HepG2 (cell line): Measurements from ENCODE around the gene SCGB3A1. TPM values are rescaled to one million over a fixed set of nuclear protein-coding genes. Genes with fewer than 3 reads are reported as not detected.

Experiments used
- ATAC-seq: fragments of 200-7000 bp; cut with Tn5 transposase; 3 replicates; pipeline ENCODE4 v1.9.1; 2020; ENCODE audit warnings: mild to moderate bottlenecking, moderate library complexity
- BruUV-seq: library from RNA; stranded (reverse); fragments of 400-500 nt; replicated peaks from 2 replicates; lab custom pipeline; 2021; lab: Mats Ljungman, UMichigan
- CTCF ChIA-PET: fragments of 300-600 bp; formaldehyde crosslinking; extraction: SDS; loops from one replicate; lab custom pipeline; 2021; ENCODE audit warnings: low total read pairs, inconsistent platforms, low intra/inter-chr PET ratio; lab: Yijun Ruan, JAX
- POLR2A ChIA-PET: fragments of 350-600 bp; sonication (Branson Sonifier 250); formaldehyde crosslinking; loops from one replicate; lab custom pipeline; 2020; ENCODE audit warnings: antibody characterized with exemption, inconsistent platforms; lab: Yijun Ruan, JAX
- DNase-seq: peaks from one replicate; pipeline ENCODE4 v3.0.0-alpha.2; 2015; ENCODE audit warnings: low spot score
- FAIRE-seq: peaks from 3 replicates; lab custom pipeline; 2011; peaks lifted over from hg19 to GRCh38; lab: Jason Lieb, UNC
- H2AFZ ChIP-seq: one replicate; pipeline ENCODE4 v1.6.1; 2011; ENCODE audit warnings: low read length, inconsistent platforms
- H3K27ac ChIP-seq: fragments of 300-600 bp; 3 replicates; pipeline ENCODE4 v1.8.0; 2011; ENCODE audit warnings: mixed run types, mild to moderate bottlenecking, mixed read lengths, low read length, inconsistent platforms; ENCODE audit not compliant: insufficient read depth; ENCODE audit errors: extremely low read length
- H3K27me3 ChIP-seq, 2 experiments: fragments of 200-600 bp in 1 of 2; 2 replicates in 1 of 2; 3 replicates in 1 of 2; pipeline versions ENCODE4 v1.6.0 to v1.8.0; 2011; ENCODE audit warnings: low read length in 2 of 2, mild to moderate bottlenecking in 2 of 2, moderate library complexity in 2 of 2, inconsistent platforms in 1 of 2; ENCODE audit not compliant: insufficient read depth in 2 of 2, control insufficient read depth in 1 of 2
- H3K36me3 ChIP-seq, 2 experiments: fragments of 200-600 bp in 1 of 2; replicated peaks in 1 of 2; 2 replicates in 1 of 2; 3 replicates in 1 of 2; pipeline versions ENCODE4 v1.5.1 to v1.8.0; 2011; ENCODE audit warnings: low read length in 2 of 2, inconsistent platforms in 1 of 2; ENCODE audit not compliant: insufficient read depth in 2 of 2, control insufficient read depth in 1 of 2
- H3K4me1 ChIP-seq: 2 replicates; pipeline ENCODE4 v1.5.1; 2012; ENCODE audit warnings: low read length, inconsistent platforms; ENCODE audit not compliant: insufficient read depth
- H3K4me2 ChIP-seq: 2 replicates; pipeline ENCODE4 v1.6.0; 2011; ENCODE audit warnings: low read depth, low read length, inconsistent platforms
- H3K4me3 ChIP-seq, 3 experiments: fragments of 200-600 bp in 1 of 3; sonication (generic), shearing (Covaris generic) in 1 of 3; replicated peaks in 1 of 3; 2 replicates each; pipeline ENCODE4 v1.5.1; 2011 to 2016; ENCODE audit warnings: low read length in 3 of 3, inconsistent platforms in 2 of 3, low read depth in 2 of 3, mild to moderate bottlenecking in 2 of 3, control low read depth in 1 of 3, mixed read lengths in 1 of 3; ENCODE audit not compliant: insufficient read depth in 1 of 3
- H3K79me2 ChIP-seq: one replicate; pipeline ENCODE4 v1.6.1; 2011; ENCODE audit warnings: low read length, inconsistent platforms; ENCODE audit not compliant: insufficient read depth
- H3K9ac ChIP-seq: 2 replicates; pipeline ENCODE4 v1.6.0; 2011; ENCODE audit warnings: mild to moderate bottlenecking, low read depth, low read length, inconsistent platforms; ENCODE audit not compliant: insufficient read depth
- H3K9me3 ChIP-seq: 2 replicates; pipeline ENCODE4 v1.5.1; 2012; ENCODE audit warnings: mild to moderate bottlenecking, low read length
- H4K20me1 ChIP-seq: 2 replicates; pipeline ENCODE4 v1.6.0; 2011; ENCODE audit warnings: inconsistent platforms, mild to moderate bottlenecking, low read length, moderate library complexity; ENCODE audit not compliant: insufficient read depth
- ATF7-NPFF ChIP-seq: sonication (generic); formaldehyde crosslinking; IDR thresholded peaks from 2 replicates; pipeline ENCODE4 v1.8.1; 2023; ENCODE audit warnings: mild to moderate bottlenecking, low read depth, missing genetic modification reagents, moderate library complexity
- CBFB ChIP-seq: sonication (generic); formaldehyde crosslinking; IDR thresholded peaks from 2 replicates; pipeline ENCODE4 v1.4.0; 2020; ENCODE audit warnings: missing genetic modification reagents
- RAD51 ChIP-seq: fragments of 450-650 bp; IDR thresholded peaks from 2 replicates; pipeline ENCODE4 v1.6.1; 2016; ENCODE audit warnings: borderline replicate concordance
- RFX3 ChIP-seq: IDR thresholded peaks from 2 replicates; pipeline ENCODE4 v1.6.1; 2016; ENCODE audit warnings: missing biosample characterization, missing genetic modification reagents
- SPEN ChIP-seq: sonication (generic); formaldehyde crosslinking; IDR thresholded peaks from 2 replicates; pipeline ENCODE4 v1.5.1; 2020; ENCODE audit warnings: low read depth, mild to moderate bottlenecking, missing genetic modification reagents
- ZNF264 ChIP-seq: sonication (generic); formaldehyde crosslinking; IDR thresholded peaks from 2 replicates; pipeline ENCODE4 v1.4.0; 2020; ENCODE audit warnings: missing genetic modification reagents
- ZNF329 ChIP-seq: sonication (generic); formaldehyde crosslinking; IDR thresholded peaks from 2 replicates; pipeline ENCODE4 v1.9.0; 2021; ENCODE audit warnings: low read depth, mild to moderate bottlenecking, missing genetic modification reagents
- ZNF430 ChIP-seq: sonication (generic); formaldehyde crosslinking; IDR thresholded peaks from 2 replicates; pipeline ENCODE4 v1.9.0; 2021; ENCODE audit warnings: mild to moderate bottlenecking, missing genetic modification reagents
- WGBS: methylation state at CpG from one replicate; pipeline ENCODE4 v1.1.6; 2017; ENCODE audit warnings: low lambda C conversion rate; 5-methylcytosine and 5-hydroxymethylcytosine counted together
- in situ Hi-C: cut with HindIII; loops from 2 replicates; pipeline ENCODE4 v1.10.0; 2017; ENCODE audit warnings: low pct_unique_long_range_greater_than_20kb; ENCODE audit not compliant: extremely low pct_ligation_motif_present
- intact Hi-C: fragments of 100-400 bp; cut with micrococcal nuclease; formaldehyde crosslinking; loops from one replicate; pipeline ENCODE4 v1.10.0; 2022; ENCODE audit not compliant: unreplicated experiment
- polyA plus RNA-seq, 8 experiments: library from polyadenylated mRNA; depleted of rRNA in 3 of 8; stranded (reverse) in 7 of 8; unstranded in 1 of 8; fragments of >200 nt; fragmentation: Illumina TruSeq in 4 of 8; extraction: Trizol in 4 of 8; gene quantifications; 2 replicates each; pipeline versions ENCODE4 v1.2.1 to v1.2.3, GENCODE V29; 2011 to 2016; ENCODE audit warnings: low read depth in 4 of 8, missing spikeins in 1 of 8, mixed read lengths in 1 of 8; ENCODE audit not compliant: insufficient read depth in 1 of 8
- total RNA-seq, 5 experiments: library from RNA; depleted of rRNA; stranded (reverse); fragments of >200 nt; fragmentation: Illumina TruSeq; extraction: Trizol; gene quantifications; 2 replicates each; pipeline ENCODE4 v1.2.3, GENCODE V29; 2016; ENCODE audit warnings: low read depth in 1 of 5
- TF ChIP-seq, protein P1 (sequence below): IDR thresholded peaks from 2 replicates; pipeline ENCODE4 v1.6.1; 2016; ENCODE audit warnings: low read depth, missing genetic modification reagents, missing compliant biosample characterization

SCGB3A1 gene
- total and polyA plus RNA-seq, 2 of the 13 experiments (the other 11 are each of a cell fraction or from before 2014, with no cell fraction given): not detected

DNA sequence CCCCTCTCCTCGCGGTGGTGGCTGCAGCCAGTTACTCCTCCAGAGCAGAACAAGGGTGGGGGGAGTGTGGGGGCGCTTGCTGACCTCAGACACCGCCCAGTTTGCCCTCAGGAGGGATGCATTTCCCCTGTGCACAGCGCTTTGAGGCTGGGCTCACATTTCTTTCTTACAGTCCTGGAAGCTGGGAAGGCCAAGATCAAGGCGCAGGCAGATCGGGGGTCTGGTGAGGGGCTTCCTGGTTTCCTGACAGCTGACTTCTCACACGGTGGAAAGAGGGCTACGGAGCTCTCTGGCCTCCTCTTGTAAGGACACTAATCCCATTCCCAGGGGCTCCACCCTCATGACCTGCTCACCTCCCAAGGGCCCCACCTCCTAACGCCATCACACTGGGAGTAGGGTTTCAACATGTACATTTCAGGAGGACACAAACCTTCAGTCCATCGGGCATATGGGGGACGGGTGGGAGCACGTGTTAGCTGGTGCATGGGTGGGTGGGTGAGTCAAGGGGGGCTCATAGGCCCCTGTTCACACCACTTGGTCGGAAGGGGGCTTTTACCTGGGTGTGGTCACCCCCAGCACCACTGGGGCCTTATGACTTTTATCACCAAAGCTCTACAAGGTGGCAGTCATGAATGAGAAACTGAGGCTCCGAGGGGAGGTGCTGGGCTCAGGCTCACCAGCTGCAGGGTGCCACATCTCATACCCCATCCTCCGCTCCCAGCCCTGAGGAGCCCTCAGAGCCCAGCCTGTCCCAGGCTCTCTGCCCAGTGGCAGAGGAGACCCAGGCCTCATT is 7.7 kb upstream of the SCGB3A1 start:
- no peak for FAIRE-seq
- DNase-seq: no peak
- H3K79me2 ChIP-seq: no peaks in the 10 kb centered on the region
- H3K9ac ChIP-seq: no peak overlapping the region
- TF ChIP-seq ZNF264 (CRISPR knock-in tag) (0 out of 2 replicates have a peak, but pooled peaks have one; percentile 64), ZNF329 (CRISPR knock-in tag) (no peak), RAD51 (no peak), ATF7-NPFF (no peak), SPEN (CRISPR knock-in tag) (no peak), RFX3 (CRISPR knock-in tag) (no peak), ZNF430 (CRISPR knock-in tag) (no peak), CBFB (CRISPR knock-in tag) (no peak)
- TF ChIP-seq, protein P1, sequence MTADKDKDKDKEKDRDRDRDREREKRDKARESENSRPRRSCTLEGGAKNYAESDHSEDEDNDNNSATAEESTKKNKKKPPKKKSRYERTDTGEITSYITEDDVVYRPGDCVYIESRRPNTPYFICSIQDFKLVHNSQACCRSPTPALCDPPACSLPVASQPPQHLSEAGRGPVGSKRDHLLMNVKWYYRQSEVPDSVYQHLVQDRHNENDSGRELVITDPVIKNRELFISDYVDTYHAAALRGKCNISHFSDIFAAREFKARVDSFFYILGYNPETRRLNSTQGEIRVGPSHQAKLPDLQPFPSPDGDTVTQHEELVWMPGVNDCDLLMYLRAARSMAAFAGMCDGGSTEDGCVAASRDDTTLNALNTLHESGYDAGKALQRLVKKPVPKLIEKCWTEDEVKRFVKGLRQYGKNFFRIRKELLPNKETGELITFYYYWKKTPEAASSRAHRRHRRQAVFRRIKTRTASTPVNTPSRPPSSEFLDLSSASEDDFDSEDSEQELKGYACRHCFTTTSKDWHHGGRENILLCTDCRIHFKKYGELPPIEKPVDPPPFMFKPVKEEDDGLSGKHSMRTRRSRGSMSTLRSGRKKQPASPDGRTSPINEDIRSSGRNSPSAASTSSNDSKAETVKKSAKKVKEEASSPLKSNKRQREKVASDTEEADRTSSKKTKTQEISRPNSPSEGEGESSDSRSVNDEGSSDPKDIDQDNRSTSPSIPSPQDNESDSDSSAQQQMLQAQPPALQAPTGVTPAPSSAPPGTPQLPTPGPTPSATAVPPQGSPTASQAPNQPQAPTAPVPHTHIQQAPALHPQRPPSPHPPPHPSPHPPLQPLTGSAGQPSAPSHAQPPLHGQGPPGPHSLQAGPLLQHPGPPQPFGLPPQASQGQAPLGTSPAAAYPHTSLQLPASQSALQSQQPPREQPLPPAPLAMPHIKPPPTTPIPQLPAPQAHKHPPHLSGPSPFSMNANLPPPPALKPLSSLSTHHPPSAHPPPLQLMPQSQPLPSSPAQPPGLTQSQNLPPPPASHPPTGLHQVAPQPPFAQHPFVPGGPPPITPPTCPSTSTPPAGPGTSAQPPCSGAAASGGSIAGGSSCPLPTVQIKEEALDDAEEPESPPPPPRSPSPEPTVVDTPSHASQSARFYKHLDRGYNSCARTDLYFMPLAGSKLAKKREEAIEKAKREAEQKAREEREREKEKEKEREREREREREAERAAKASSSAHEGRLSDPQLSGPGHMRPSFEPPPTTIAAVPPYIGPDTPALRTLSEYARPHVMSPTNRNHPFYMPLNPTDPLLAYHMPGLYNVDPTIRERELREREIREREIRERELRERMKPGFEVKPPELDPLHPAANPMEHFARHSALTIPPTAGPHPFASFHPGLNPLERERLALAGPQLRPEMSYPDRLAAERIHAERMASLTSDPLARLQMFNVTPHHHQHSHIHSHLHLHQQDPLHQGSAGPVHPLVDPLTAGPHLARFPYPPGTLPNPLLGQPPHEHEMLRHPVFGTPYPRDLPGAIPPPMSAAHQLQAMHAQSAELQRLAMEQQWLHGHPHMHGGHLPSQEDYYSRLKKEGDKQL (CRISPR knock-in tag): no peak
- TF ChIP-seq, all 625 proteins: peak for 1
- Histone ChIP-seq H3K27me3 (peaks cover 19 to 51% of the 10 kb centered on the region in 2 experiments; a peak in 4 of 5 replicates), H3K9me3 (no peaks in the 10 kb centered on the region), H3K4me1 (peaks cover 6% of the 10 kb centered on the region; the same call in 1 of the 2 replicates), H3K36me3 (no peaks in the 10 kb centered on the region), H4K20me1 (no peaks in the 10 kb centered on the region; the same call in 1 of the 2 replicates), H3K4me2 (no peak overlapping the region), H3K4me3 (no peak overlapping the region), H2AFZ (no peak overlapping the region), H3K27ac (no peak overlapping the region)
- no TSS peak for BruUV-seq
- ChIA-PET CTCF (no interaction called here), POLR2A (no interaction called here)
- ATAC-seq: no peak
- 34% methylated on average over 9 of the region's 16 CpGs for WGBS
- in situ Hi-C loops: no loop called here
- intact Hi-C loops: no loop called here
